H54 (cell line): ENCODE data around the gene RTKN.

ENCODE experiments used
- DNase-seq: peaks from one replicate; pipeline ENCODE4 v3.0.0; 2011; ENCODE audit warnings: low spot score, mixed read lengths; ENCODE audit not compliant: insufficient read length
- FAIRE-seq: peaks from 3 replicates; lab custom pipeline; 2011; peaks lifted over from hg19 to GRCh38; lab: Jason Lieb, UNC
- POLR2A ChIP-seq: IDR thresholded peaks from 2 replicates; pipeline ENCODE4 v1.6.1; 2011; ENCODE audit warnings: low read depth, mild to moderate bottlenecking, low read length

Gene RTKN

GRCh38 chr2:74413001-74413698 is 28.6 kb downstream of the RTKN start:
- no peak for TF ChIP-seq POLR2A
- DNase-seq = no peak
- FAIRE-seq = no peak

DNA sequence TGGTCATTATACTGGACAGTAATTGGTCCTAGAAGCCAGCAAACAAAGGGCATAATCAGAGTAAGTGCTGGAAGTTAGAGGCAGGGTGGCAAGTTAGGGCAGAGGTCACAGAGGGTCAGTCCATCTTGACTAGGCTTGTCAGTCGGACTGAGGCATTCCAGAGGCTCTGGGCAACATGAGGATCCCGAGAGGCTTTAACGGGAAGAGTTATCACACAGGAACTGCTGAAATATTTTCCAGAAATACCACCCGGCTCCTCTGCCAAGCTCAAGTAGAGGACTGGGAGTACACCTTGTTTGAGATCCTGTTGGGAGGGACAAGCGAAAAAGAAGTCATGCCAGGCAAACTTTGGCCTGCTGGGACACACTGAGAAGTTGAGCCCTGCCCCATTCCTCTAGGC is 34.1 kb downstream of the RTKN start:
- no peak for TF ChIP-seq POLR2A
- FAIRE-seq = no peak
- no peak for DNase-seq

DNA sequence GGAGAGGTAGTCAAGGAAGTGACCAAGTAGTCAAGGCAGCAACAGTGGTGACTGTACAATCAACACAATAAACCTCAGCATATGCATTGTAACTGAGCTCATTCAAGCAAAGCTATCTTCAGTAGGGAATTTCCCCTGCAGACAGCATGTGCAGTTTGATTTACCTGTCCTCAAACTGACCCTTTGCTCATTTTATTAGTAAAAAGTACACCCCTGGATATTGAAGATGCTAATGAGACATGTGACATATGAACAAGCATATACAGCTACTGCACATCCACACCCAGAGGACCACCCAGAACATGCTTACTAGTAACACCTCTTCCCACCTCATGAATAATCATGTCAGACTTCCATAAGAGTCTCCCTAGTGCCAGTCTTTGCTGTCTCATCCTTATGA is 35.7 kb downstream of the RTKN start:
- FAIRE-seq (no peak), DNase-seq (no peak)
- no peak for TF ChIP-seq POLR2A

DNA sequence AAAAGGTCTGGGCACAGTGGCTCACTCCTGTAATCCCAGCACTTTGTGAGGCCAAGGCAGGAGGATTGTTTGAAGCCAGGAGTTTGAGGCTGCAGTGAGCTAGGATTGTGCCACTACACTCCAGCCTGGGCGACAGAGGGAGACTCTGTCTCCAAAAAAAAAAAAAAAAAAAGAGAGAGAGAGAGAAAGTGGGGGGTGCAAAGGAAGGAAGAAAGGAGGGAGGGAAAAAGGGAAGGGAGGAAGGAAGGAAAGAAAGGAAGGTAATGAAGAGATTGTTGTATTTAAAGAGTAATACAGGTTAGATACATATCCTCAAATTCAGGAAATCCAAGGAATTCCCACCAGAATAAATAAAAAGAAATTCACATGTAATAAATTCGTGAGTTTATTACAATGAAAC is 39.8 kb downstream of the RTKN start:
- no peak for DNase-seq
- FAIRE-seq = no peak
- no peak for TF ChIP-seq POLR2A

- FAIRE-seq (peak; percentile 11), DNase-seq (no peak)
- TF ChIP-seq POLR2A = no peak
Measured at GRCh38 chr2:74399785-74400184, 42.0 kb downstream of the RTKN start.

GRCh38 chr2:74396149-74396548 is 45.6 kb downstream of the RTKN start:
- TF ChIP-seq POLR2A = no peak
- FAIRE-seq = no peak

DNA sequence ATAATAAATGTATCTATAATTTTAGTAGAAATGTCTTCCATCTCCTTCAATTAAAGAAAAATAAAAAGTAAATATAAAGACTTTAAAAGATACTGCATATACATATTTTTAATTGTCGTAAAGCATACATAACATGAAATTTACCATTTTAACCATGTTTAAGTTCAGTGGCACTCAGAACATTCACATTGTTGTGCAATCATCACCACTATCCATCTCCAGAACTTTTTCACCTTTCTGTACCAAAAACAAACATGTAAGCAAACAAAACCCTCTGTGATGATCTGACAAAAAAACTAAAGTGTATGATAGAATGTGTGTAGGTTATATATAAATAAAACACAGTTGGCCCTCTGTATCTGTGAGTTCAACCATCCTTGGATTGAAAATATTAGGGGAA is 48.2 kb downstream of the RTKN start:
- no peak for FAIRE-seq
- no peak for DNase-seq
- TF ChIP-seq POLR2A = no peak

More at GRCh38 chr2:74396149-74396548, 45.6 kb downstream of the RTKN start:
- DNase-seq = no peak

DNA sequence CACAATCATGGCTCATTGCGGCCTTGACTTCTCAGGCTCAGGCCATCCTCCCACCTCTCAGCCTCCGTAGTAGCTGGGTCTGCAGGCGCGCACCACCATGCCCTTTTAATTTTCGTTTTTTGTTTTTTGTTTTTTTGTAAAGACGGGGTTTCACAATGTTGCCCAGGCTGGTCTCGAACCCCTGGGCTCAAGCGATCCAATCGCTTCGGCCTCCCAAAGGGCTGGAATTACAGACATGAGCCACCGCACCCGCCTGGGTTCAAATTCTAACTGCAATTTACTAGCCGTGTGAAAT is 49.3 kb downstream of the RTKN start:
- no peak for TF ChIP-seq POLR2A
- DNase-seq (no peak), FAIRE-seq (no peak)

DNA sequence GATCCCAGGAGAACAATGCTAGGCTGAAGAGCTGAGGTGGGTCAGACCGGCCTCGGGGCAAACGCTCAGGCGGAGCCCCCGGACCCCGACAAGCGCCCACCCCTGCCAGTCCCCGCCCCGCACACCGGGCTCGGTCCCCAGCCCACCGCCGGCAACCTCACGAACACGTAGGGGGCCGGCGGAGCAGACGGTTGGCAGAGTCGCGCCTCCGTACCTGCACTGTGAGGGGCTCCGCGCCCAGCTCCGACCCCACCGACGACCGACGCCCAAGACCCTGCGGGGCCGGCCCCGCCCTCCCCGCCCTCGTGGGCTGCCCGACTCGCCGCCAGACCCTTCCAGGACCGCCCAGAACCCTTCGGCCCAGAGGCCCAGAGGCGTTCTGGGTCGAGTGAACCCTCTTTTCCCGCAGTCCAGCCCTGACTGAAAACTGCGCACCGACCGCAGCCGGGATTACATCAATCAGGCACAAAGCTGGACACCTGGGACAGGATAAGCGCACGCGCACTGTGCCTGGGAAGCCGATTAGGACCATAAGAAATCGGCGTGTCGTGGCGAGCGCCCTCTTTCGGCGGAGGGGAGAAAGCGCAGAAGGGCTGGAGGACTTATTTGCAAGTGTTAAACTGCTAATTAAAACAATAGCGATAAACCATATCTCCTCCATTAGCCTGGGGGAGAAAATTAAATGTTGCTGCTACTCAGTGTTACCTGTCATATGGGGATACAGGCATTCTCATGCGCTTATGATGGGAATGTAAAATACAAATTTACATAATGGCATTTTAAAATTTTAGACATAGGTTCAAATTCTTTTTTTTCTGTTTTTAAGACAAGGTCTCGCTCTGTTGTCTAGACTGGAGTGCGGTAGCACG is 49.9 kb downstream of the RTKN start:
- peak; percentile 73 for FAIRE-seq
- peak; percentile 68 for DNase-seq
- peak; percentile 65 for TF ChIP-seq POLR2A

DNA sequence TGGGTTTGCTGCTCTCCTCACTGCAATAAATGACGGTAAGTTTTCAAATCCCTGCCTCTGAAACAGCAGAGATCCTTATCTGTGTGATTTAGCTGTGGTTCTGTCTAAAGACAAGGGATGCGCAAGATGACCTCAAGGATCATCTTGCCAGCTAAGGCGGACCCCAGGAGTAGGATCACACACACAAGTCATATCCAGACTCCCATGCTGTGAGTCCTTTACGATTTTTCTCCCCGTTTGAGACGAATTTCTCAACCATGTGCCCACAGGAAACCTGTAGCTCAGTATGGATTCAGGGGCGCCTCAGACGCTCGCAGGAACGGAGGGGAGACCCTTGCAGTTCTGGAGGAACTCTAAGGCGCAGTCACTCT is 50.5 kb downstream of the RTKN start:
- no peak for TF ChIP-seq POLR2A
- FAIRE-seq (no peak), DNase-seq (no peak)

GRCh38 chr2:74390606-74391005 is 51.1 kb downstream of the RTKN start:
- DNase-seq = no peak
- TF ChIP-seq POLR2A = no peak
- no peak for FAIRE-seq

DNA sequence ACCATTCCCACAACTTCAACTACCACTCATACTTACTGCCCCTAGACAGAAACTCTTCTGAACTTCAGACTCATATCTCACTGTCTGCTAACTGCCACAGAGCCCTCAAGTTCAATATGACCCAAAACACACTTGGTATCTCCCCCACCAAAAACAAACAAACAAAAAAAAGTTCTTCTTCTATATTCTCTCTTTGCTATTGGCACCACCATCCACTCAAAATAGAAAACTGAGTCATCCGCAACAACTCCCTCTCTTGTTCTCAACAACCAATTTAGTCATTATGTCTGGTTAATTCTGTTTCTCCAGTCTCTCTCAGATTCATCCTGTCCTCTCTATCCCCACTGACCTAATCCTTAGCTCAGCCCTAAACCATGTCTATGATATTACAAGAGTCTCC is 54.4 kb downstream of the RTKN start:
- no peak for TF ChIP-seq POLR2A
- DNase-seq (no peak), FAIRE-seq (no peak)

- TF ChIP-seq POLR2A = no peak
- FAIRE-seq = no peak
- DNase-seq = no peak
Measured at GRCh38 chr2:74385396-74385795, 56.3 kb downstream of the RTKN start.

DNA sequence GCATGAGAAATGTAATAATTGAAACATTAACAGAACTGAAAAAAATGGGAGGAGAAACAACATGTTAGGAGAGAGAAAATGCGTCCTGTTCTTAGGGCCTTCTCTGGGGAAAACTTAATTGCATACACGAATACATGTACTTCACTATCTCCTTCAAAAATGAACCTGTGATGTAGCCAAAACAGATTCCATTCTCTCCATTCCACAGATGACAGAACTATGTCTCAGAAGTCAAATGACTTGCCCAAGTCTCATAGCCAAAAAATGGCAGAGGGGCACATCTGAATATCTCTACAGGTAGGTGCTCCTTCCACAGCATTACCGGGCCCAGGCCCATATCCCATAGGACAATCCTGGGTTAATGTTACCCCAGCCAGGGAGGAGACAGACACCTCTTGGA is 57.7 kb downstream of the RTKN start:
- no peak for TF ChIP-seq POLR2A
- FAIRE-seq (no peak), DNase-seq (no peak)

- no peak for FAIRE-seq
- DNase-seq = no peak
- TF ChIP-seq POLR2A = no peak
Measured at GRCh38 chr2:74383254-74383653, 58.5 kb downstream of the RTKN start.
